CD1c-positive myeloid dendritic cell (primary cell): ENCODE data around the gene ASPRV1.
A peak's percentile ranks its signal among the peaks of the same experiment; 100 is the strongest.

Experiments used
- DNase-seq: peaks from one replicate; pipeline ENCODE4 v3.0.0-alpha.2; 2016; ENCODE audit errors: extremely low spot score

Gene ASPRV1

DNA sequence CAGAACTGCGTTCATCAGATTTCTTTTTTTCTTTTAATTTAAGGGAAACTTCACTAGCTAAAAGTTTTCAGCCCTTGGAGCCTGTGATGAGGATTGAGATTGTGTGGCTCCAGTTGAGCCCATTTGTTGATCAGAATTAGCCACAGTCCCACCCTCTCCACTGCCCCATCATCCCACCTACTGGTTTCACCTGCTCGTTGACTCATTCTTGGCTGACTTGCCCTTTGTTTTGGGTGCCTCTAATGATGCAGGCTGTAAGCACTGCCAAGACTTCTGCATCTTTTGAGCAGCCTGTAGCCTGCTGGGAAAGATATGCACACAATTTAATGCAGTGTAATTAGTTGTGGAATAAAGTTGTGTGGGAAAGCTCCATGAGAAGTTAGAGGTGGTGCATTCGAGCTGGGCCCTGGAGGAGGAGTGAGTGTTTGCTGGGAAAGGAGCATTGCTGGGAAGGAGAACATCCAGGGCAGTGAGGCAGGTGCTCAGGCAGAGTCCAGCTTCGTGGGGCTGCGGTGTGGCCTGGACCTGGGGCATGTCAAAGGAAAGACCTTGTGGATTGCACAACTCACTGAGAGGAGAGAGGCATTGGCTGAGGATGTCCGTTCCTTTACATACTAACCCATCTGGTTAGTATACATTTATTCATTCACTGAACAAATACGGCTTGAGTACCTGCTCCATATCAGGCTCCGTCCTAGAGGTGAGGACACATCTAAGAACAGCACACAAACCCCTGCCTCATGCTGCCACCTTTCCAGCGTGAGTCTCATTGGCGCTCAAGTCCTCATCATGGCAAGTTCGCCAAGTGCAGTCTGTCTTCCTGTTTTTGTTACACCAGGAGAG, 18.2 kb downstream of the ASPRV1 start:
- no peak for DNase-seq

- no peak for DNase-seq
Observed at GRCh38 chr2:69940691-69941090, 20.7 kb downstream of the ASPRV1 start.

DNA sequence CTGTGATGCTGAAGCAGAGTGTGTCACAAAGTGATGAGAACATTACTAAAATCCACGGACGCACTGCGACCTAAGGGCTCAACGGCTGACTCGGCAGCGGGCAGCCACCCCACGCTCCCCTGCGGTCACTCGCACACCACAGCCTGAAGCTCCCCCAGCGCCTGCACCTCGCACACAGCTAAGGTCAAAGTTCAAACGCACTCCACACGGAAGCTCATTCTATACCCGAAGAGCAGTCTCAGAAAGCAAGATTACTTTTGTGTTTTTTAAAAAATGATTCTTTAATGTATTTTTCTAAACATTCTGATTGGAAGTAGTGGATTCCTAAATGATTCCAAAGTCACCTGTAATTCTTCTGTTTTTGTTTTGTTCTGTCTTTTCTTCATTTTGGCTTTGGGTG, 21.7 kb downstream of the ASPRV1 start:
- no peak for DNase-seq

- DNase-seq, result no peak
Observed at GRCh38 chr2:69937968-69938367, 23.5 kb downstream of the ASPRV1 start.

GRCh38 chr2:69936906-69937305, 24.5 kb downstream of the ASPRV1 start:
- DNase-seq, result peak; percentile 55

- no peak for DNase-seq
Observed at GRCh38 chr2:69935011-69935410, 26.4 kb downstream of the ASPRV1 start.

- DNase-seq, result no peak
Observed at GRCh38 chr2:69934614-69934908, 26.9 kb downstream of the ASPRV1 start.

DNA sequence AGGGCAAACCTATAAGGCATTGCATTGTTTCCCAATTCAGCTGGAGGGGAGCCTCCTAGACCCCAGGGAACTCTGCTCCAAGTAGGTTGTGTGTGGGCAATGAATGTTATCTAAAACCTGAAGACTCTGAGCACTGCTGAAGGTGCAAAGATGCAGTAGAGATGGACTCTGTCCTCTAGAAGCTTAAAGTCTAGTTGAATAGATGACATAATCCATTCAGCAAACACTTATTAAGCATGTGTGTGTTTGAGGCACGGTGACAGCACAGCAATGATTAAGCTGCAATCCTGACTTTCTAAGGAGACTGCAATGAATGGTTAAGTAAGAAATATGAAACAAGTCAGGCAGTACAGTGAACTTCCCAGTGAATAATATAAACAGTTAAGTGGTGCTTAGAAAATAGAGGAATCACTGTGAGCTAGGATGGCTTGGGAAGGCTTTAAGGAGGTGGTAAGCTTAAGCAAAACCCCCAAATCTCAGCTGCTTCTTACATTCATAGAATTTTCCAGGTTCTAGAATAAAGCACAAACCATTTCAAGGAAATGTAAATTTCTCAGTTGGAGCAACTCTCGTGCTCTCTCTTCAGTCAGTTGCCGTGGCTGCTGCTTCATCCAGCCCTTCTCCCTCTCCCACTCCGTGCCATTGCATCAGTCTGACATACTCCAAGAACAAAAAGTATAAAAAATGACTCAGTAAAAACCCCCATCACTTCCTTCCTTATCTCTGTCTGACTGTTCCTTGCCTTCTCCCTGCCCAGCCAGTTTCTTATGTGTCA, 27.4 kb downstream of the ASPRV1 start:
- DNase-seq, result peak; percentile 90

DNA sequence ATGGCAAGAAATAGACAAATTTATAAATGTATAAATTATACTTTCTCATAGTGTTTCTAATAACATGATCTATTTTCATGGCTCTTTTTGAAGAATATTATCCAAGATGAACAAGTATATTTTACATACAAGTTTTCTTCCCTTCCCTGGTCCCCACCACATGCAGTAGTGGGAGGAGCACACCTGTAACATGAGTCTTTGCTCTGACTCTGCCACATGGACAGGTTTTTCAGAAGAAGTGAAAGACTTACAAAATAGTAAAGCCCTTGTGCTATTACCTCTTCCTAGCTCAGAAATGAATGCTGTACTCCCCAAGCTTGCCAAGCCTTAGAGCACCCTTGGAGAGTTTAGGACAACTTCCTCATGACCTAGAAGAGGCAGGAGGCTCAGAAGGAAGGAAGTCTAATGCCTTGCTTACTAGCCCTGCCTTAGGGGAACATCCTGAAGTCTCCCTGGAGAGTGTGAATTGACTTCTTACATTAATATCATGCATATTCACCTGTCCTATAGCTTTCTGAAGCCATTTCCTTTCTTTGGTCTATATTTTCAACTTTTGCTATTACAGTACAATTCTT, 28.1 kb downstream of the ASPRV1 start:
- peak; percentile 80 for DNase-seq

- peak; percentile 43 for DNase-seq
Observed at GRCh38 chr2:69932596-69932922, 28.9 kb downstream of the ASPRV1 start.

DNA sequence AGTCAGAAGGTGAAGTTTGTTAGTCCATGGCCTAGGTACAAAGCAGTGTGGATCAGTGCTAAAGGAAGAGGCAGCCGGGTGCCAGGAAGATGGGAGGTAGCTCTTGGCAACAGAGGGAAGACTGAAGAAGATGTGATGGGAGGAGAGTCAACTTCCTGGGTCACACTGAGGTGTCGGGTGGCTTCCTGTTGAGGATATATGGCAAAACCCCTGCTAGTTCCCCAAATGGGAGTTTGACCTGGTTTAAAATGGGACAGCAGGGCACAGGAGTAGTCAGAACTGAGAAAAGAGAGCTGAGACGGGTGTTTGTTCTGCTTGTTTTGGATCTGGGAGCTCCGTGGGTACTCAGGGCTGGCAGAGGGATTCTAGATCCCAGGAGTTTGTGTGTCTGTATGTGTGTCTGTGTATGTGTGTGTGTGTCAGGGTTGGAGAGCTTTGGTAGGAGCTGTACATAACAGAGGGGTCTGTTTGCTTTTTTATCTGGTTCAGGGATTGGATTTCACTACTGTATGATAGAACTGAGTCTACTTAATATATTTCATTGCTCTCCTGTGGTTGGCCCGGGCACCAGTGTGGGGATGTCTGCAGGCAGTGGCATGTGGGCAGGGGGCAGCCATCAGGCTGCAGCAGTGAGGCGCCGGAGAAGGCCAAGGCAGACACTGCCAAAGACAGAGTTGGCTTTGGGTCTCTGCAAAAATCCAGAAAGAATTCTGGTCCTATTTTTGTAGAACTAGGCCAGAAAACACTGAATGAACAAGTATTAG, 29.4 kb downstream of the ASPRV1 start:
- DNase-seq, result peak; percentile 64

GRCh38 chr2:69926849-69927515, 34.4 kb downstream of the ASPRV1 start:
- DNase-seq, result peak; percentile 48

DNA sequence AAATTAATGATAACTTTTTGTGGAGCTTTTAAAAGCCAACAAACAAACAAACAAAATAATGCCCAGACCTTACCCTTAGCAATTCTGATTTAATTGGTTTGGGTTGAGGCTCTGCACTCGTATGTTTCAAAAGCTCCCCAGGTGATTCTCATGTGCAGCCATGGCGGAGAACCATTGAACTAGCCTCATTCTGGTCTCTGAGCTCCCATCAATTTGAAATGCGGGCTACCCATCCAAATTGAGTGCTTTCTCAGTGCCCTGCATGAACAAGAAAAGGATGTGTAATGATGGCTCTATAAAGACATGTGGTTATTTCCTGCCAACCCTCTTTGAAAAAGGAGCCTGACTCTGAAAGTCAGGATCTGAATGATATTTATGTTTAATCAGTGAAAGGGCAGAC, 38.3 kb downstream of the ASPRV1 start:
- no peak for DNase-seq

DNA sequence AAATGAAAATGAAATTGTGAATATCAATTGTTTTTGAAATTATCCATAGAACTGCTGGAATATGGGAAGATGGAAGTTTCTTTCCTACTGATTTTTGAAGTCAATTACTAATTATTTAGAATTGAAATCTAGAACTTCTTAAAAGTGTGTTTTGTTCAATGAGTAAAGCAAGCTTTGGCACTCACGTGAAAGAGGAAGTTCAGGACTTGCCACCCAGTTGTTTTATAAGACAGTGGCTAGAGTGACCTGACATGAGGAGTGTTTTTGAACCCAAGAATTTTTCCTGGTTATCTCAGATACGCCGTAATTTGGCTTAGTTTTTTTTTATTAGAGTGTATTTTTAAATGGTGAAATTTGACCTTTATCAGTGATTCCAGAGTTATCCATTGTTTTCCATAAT, 43.0 kb downstream of the ASPRV1 start:
- DNase-seq, result peak; percentile 68

DNA sequence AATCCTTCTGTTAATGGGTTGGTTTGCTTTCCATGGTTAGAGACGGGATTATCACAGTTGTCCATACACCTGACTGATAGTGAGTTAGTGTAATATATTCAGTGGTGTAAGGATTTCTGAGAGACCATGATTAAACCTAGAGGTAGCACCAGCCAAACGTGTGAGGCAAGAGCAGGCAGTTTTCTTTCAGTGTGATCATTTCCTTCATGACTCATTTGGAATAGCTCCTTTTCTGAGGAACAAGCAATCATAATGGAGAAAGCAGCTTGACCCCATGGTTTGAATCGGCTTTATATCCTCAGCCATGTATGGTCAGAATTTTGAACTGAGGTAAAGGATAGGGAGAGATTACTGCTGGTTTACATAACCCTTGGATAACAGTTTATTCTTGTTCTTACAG, 43.6 kb downstream of the ASPRV1 start:
- DNase-seq, result peak; percentile 85

- peak; percentile 10 for DNase-seq
Observed at GRCh38 chr2:69916106-69916505, 45.3 kb downstream of the ASPRV1 start.

GRCh38 chr2:69914950-69915945, 46.2 kb downstream of the ASPRV1 start, which contains the start of gene MXD1:
Gene MXD1 (plus strand): TSS chr2:69915109. CDS start chr2:69915331, 222 bp downstream.
- peak; percentile 26 for DNase-seq

DNA sequence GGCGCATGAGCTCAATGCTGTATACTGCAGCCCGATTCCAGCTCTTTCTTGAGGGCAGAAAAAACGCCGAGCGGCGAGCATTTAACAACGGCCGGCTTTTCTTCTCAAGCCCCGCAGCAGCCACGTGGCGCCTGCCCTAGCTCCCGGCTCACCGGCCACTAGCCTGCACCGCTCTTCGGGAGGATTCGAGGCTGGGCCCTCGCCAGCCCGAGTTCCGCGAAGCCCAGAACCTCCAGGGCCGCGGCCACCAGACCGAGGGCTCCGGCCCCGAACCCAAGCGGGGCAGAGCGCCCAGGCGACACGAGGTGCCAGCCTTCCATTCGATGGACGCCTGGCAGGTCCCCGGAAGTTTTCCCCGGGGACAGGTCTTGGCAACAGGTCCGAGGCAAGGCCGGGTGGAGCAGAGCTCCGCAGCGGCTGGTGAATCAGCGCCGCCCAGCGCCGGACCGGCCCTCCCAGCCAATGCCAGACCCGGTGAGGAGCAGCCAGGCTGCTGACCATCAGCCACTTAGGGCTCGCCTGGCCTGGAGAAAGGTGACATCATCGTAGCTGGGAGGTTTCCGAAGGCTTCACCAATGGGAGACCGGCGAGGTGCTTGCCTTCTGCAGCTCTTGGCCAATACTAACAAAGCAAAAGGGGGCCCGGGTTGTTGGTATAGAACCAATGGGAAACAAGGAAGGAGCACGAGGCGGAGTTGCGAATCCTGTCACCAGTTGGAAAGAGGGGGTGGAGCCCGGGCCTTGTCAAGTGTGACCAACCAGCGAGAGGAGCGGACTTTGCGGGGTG, 47.1 kb downstream of the ASPRV1 start:
- DNase-seq, result peak; percentile 100

DNA sequence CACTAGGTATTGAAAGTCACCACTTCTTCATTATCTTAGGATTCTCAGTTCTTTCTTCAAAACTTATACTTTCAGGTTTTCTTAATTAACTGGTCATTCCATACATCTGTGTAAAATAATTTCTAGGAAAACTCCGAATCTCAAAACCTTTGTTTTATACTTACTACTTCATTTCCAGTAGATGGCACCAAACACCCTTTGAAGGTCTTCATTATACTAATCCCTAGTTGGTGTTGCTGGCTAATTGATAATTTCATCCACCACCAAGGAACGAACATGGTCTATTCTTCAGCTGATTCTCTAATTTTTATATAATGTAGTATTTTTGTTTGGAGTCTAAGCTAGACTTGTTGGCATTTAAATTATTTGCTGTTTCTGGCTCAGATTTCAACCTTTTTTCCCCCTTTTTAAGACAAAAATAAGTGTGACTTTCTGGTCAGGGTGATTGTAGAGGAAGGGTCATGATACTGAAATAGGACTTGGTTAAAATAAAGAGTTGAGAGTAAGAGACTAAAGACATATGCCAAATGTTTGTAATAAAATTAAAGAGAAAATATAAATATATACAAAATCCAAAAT, 49.4 kb downstream of the ASPRV1 start:
- DNase-seq, result peak; percentile 80
